HG02884 (cell line): ENCODE results near the gene MMEL1.

ENCODE experiments used
- ATAC-seq: cut with Tn5 transposase; IDR thresholded peaks from one replicate; pipeline ENCODE4 v1.9.1; 2021; ENCODE audit warnings: mild to moderate bottlenecking, moderate library complexity; ENCODE audit not compliant: unreplicated experiment

The MMEL1 gene

GRCh38 chr1:2547210-2548067 lies 85.4 kb downstream of the MMEL1 start:
- no peak for ATAC-seq

GRCh38 chr1:2546515-2547209 lies 86.2 kb downstream of the MMEL1 start:
- ATAC-seq = no peak

DNA sequence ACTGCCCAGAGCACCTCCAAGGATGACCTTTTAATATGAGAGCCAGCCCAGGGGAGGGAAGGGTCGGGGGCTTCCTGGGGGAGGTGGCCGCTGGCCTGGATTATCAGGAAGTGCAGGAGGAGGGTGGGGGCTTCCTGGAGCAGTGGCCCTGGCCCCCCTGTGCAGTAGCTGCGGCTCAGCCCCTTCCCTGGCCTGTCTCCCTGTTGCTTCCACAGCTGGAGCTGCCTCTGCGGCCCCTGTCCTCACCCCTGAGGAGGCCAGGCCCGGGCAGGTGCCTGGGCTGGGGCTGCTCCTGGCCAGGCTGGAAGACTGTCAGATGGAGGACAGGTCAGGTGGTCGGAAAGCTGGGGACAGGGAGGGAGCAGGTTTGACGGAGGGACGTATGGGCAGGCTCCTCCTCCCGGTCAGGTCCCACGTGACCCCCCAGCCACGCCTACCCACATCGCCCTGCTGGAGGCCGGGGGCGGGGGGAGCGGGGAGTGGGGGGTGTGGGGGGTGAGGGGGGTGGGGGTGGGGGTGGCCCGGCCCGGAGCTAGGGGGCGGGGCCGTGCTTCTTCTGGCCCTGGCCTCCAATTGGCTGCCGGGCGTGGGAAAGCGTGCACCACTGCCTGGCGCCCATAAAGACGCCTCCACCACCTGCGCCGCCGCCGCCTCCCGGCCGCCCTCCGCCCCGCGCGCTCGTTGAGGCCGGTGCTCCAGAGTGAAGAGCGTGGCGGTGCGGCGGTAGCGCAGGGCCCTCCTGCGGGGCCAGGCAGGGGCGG lies 86.9 kb downstream of the MMEL1 start:
- no peak for ATAC-seq

GRCh38 chr1:2544875-2545640 lies 87.8 kb downstream of the MMEL1 start:
- no peak for ATAC-seq

DNA sequence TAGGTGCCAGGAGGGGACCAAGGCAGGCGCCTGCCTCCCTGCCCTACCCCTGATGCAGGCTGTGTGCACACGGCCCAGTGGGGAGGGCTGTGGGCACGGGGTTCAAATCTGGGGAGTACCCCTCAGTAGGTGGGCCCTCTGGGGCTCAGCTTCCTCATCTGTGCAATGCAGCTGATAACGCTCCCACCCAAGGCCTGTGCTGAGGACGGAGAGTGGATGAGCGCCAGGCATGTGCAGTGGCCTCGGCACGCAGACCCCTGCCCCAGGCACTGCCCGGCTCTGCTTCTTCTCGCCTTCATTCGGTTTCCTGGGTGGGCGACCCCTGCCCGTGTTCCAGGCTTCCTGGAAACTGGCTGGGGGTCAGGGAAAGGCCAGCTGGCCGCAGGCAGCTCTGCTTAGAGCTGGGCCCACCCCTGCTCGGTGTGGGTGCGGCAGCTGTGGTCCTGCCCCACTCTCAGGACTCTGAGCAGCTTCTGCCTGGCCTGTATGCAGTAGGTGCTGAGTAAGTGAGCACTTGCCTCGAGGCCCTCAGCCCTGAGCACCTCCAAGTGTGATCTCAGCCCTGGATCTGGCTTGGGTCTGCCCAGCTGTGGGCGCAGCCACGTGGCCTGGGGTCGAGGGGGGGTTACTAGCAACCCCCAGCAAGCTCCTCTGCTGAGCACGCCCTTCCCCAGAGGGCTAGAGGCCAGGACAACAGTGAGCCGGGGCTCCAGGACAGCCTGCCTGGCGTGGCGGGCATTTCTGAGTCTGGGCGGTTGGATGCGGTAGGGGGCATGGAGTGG lies 88.5 kb downstream of the MMEL1 start:
- ATAC-seq = no peak

- ATAC-seq = no peak
Observed at GRCh38 chr1:2543543-2544092, 89.2 kb downstream of the MMEL1 start.

- no peak for ATAC-seq
Observed at GRCh38 chr1:2542246-2542915, 90.4 kb downstream of the MMEL1 start.

DNA sequence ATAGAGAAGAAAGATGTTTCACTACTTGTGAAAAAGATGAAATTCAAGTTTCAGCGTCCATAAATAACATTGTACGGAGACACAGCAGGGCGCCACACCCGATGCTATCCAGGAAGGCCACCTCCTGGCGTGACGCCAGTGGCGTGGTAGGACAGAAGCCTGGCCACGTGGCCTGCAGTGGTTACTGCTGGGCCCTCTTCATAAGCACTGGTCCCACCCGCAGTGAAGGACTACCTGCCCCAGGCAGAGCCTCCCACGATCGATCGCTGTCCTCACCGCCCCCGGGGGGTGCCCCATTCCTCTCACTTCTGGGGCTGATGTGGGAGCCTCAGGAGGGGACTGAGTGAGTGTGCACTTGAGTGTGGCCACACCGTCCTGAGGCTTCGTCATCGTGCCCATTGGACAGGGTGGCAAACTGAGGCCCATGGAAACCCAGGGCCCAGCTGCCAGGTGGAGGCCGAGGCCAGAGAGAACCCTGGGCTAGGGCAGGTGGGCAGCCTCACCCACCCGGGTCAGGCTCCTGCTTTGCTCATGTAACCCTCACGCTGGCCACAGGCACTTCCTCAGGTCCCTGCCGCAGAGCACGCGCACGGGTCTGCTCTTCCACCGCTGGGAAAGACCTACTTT lies 91.1 kb downstream of the MMEL1 start:
- no peak for ATAC-seq

DNA sequence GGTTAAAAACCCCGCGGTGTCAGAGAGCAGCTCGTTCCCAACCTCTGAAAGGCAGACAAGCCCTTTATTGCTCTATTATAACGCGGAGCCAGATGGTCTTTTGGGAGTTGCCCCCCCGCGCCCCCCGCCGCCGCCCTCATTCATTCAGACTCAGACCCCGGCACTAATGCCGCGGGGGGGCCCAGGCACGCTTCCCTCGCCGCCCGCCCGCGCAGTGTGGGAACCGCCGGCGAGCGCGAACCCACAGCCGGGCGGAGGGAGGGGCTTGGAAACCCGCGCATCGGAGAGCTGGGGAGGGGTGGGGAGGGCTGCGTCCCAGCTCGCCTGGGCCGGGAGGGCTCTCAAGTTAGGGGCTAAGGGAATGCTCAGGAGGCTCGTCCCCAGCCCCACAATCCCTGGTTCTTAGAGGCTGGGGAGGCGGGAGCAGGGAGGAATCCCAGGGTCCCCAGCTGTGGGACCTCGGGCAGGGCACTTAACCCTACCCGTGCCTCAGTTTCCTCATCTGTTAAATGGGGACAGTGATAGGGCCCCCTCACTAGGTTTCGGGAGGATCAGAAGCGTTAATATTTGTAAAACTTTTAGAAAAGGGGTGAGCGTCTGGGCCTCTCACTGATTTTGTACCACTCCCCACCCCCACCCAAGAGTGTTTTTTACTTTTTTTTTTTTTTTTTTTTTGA lies 91.9 kb downstream of the MMEL1 start:
- ATAC-seq = no peak
